HEK293 (cell line): ENCODE results near the gene HIP1.

Experiments used
- CTCF ChIP-seq: fragments of 450-650 bp; formaldehyde crosslinking; IDR thresholded peaks from 2 replicates; pipeline ENCODE4 v1.5.1; 2016; ENCODE audit warnings: missing biosample characterization, missing genetic modification characterization
- MZF1 ChIP-seq: fragments of 450-650 bp; formaldehyde crosslinking; IDR thresholded peaks from 2 replicates; pipeline ENCODE4 v1.5.1; 2017; ENCODE audit warnings: missing biosample characterization, missing genetic modification characterization, borderline replicate concordance
- ZBTB7A ChIP-seq: fragments of 450-650 bp; formaldehyde crosslinking; IDR thresholded peaks from 2 replicates; pipeline ENCODE4 v1.5.1; 2016; ENCODE audit warnings: low read depth, missing biosample characterization, missing genetic modification characterization
- ZFP3 ChIP-seq: fragments of 450-650 bp; formaldehyde crosslinking; IDR thresholded peaks from 2 replicates; pipeline ENCODE4 v1.5.1; 2016; ENCODE audit warnings: low read depth, missing biosample characterization, missing genetic modification characterization
- ZFP41 ChIP-seq: fragments of 450-650 bp; formaldehyde crosslinking; IDR thresholded peaks from 2 replicates; pipeline ENCODE4 v1.5.1; 2016; ENCODE audit warnings: missing biosample characterization, missing genetic modification characterization, borderline replicate concordance
- ZNF114 ChIP-seq: fragments of 450-650 bp; formaldehyde crosslinking; IDR thresholded peaks from 2 replicates; pipeline ENCODE4 v1.5.0; 2017; ENCODE audit warnings: missing biosample characterization, missing genetic modification characterization
- ZNF530 ChIP-seq: fragments of 450-650 bp; formaldehyde crosslinking; IDR thresholded peaks from 2 replicates; pipeline ENCODE4 v1.5.1; 2016; ENCODE audit warnings: low read depth, missing biosample characterization, missing genetic modification characterization
- ZNF549 ChIP-seq: fragments of 450-650 bp; IDR thresholded peaks from 2 replicates; pipeline ENCODE4 v1.5.1; 2018; ENCODE audit warnings: missing biosample characterization, missing genetic modification characterization, mild to moderate bottlenecking, inconsistent platforms, moderate library complexity
- ZSCAN4 ChIP-seq: fragments of 450-650 bp; formaldehyde crosslinking; IDR thresholded peaks from 2 replicates; pipeline ENCODE4 v1.5.1; 2017; ENCODE audit warnings: missing biosample characterization, missing genetic modification characterization

- no peak for TF ChIP-seq ZSCAN4
- no peak for TF ChIP-seq ZNF114 (tag by site-specific recombination)
- TF ChIP-seq CTCF = no peak
- no peak for TF ChIP-seq ZFP41 (tag by site-specific recombination)
- no peak for TF ChIP-seq ZNF549
- no peak for TF ChIP-seq ZNF530
- no peak for TF ChIP-seq ZBTB7A (tag by site-specific recombination)
- TF ChIP-seq ZFP3 (tag by site-specific recombination) = no peak
- no peak for TF ChIP-seq MZF1 (tag by site-specific recombination)
Measured at GRCh38 chr7:75623390-75624133, 115.2 kb downstream of the HIP1 start.
